Loucy (cell line): Measurements from ENCODE around the gene SLC26A2.

Source experiments
- H2AFZ ChIP-seq: fragments of 200-600 bp; sonication (generic); 2 replicates; pipeline ENCODE4 v1.6.0; 2016; ENCODE audit warnings: antibody characterized with exemption, mild to moderate bottlenecking, low read length, moderate library complexity
- H3F3A ChIP-seq: fragments of 200-600 bp; 2 replicates; pipeline ENCODE4 v1.6.0; 2016; ENCODE audit warnings: antibody characterized with exemption, low read depth, mild to moderate bottlenecking
- H3K27me3 ChIP-seq: fragments of 200-600 bp; sonication (generic); 2 replicates; pipeline ENCODE4 v1.6.1; 2014; ENCODE audit warnings: low read length, mild to moderate bottlenecking; ENCODE audit not compliant: insufficient read depth, poor library complexity, severe bottlenecking
- H3K36me3 ChIP-seq: fragments of 200-600 bp; sonication (generic); 2 replicates; pipeline ENCODE4 v1.6.1; 2016; ENCODE audit warnings: low read length; ENCODE audit not compliant: insufficient read depth
- H3K4me1 ChIP-seq: fragments of 200-600 bp; sonication (generic); 2 replicates; pipeline ENCODE4 v1.5.1; 2014; ENCODE audit warnings: low read length, mild to moderate bottlenecking; ENCODE audit not compliant: insufficient read depth, poor library complexity, severe bottlenecking
- H3K4me2 ChIP-seq: fragments of 200-600 bp; sonication (generic); 2 replicates; pipeline ENCODE4 v1.6.0; 2014; ENCODE audit warnings: antibody characterized with exemption, low read length, low read depth, mild to moderate bottlenecking; ENCODE audit not compliant: poor library complexity, severe bottlenecking
- H3K4me3 ChIP-seq: fragments of 200-600 bp; sonication (generic); 2 replicates; pipeline ENCODE4 v1.5.1; 2014; ENCODE audit warnings: low read length, mild to moderate bottlenecking, mixed read lengths; ENCODE audit not compliant: poor library complexity, severe bottlenecking
- H3K79me2 ChIP-seq: fragments of 200-600 bp; sonication (generic); 2 replicates; pipeline ENCODE4 v1.6.1; 2014; ENCODE audit warnings: low read length; ENCODE audit not compliant: insufficient read depth
- H3K9ac ChIP-seq: fragments of 200-600 bp; sonication (generic); 2 replicates; pipeline ENCODE4 v1.6.0; 2014; ENCODE audit warnings: mild to moderate bottlenecking, low read depth, low read length, moderate library complexity; ENCODE audit not compliant: poor library complexity, severe bottlenecking
- H3K9me2 ChIP-seq: fragments of 200-600 bp; sonication (generic); replicated peaks from 2 replicates; pipeline ENCODE4 v1.6.1; 2016; ENCODE audit warnings: low read depth, low read length, mixed read lengths
- H3K9me3 ChIP-seq: fragments of 200-600 bp; sonication (generic); 2 replicates; pipeline ENCODE4 v1.6.1; 2014; ENCODE audit warnings: mild to moderate bottlenecking, antibody characterized with exemption, low read length, low read depth; ENCODE audit not compliant: insufficient read depth
- H4K20me1 ChIP-seq: fragments of 200-600 bp; sonication (generic); 2 replicates; pipeline ENCODE4 v1.6.0; 2014; ENCODE audit warnings: antibody characterized with exemption, low read length, mild to moderate bottlenecking; ENCODE audit not compliant: insufficient read depth, poor library complexity, severe bottlenecking
- EZH2phosphoT487 ChIP-seq: fragments of 200-600 bp; IDR thresholded peaks from 2 replicates; pipeline ENCODE4 v1.6.1; 2018; ENCODE audit warnings: antibody characterized with exemption, mild to moderate bottlenecking, moderate library complexity, borderline replicate concordance
- TF ChIP-seq, protein P1 (sequence below): fragments of 200-600 bp; sonication (generic); conservative IDR thresholded peaks from 2 replicates; pipeline ENCODE4 v1.5.1; 2014; ENCODE audit warnings: mild to moderate bottlenecking, antibody characterized with exemption, low read length

Gene SLC26A2

DNA sequence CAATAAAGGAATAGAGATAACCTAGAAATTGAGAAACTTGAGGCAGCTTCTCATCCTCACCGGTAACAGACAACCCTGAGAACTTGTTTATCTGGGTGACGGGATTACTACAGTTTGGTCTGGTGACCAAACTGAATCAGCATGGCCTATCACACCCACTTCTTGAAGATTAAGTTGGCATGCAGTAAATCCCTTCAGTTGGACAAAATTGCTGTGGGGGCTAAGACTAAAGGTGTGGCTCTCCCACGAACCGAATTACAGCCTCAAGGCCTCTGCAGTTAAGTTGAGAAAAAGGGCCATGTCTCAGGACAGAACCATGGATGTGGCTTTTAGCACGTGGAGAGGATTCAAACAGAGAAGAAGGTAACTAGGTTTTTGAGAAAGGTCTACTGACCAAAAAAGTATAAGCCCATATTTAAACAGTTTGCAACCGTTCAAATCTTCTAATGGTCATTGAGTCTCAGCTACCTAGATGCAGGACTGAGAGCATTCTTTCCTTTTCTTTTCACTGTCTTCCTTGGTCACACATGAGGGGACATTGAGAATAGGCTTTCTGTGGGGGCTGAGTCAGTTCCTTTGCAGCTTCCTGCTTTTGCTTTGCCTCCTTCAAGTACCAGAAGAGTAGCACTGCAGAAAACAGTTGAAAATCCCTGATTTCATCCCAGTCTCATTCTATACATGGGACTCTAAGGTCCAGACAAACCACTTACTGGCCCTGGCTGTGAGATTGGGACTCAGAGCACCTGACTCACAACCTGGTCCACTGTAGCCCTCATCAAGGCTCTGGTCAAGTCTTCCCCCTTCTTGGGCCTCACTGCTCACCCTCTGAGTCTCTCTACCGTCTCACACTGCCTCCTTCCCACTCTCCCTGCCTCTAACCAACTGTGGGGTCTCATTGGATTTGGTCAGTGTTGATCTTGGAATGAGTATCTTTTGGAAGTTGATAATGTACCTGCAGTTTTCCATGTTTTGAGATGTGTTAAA, 46.8 kb upstream of the SLC26A2 start:
- H3K27me3 ChIP-seq: no peaks in the 10 kb centered on the region
- TF ChIP-seq, protein P1, sequence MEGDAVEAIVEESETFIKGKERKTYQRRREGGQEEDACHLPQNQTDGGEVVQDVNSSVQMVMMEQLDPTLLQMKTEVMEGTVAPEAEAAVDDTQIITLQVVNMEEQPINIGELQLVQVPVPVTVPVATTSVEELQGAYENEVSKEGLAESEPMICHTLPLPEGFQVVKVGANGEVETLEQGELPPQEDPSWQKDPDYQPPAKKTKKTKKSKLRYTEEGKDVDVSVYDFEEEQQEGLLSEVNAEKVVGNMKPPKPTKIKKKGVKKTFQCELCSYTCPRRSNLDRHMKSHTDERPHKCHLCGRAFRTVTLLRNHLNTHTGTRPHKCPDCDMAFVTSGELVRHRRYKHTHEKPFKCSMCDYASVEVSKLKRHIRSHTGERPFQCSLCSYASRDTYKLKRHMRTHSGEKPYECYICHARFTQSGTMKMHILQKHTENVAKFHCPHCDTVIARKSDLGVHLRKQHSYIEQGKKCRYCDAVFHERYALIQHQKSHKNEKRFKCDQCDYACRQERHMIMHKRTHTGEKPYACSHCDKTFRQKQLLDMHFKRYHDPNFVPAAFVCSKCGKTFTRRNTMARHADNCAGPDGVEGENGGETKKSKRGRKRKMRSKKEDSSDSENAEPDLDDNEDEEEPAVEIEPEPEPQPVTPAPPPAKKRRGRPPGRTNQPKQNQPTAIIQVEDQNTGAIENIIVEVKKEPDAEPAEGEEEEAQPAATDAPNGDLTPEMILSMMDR: no peak
- no peak for TF ChIP-seq EZH2phosphoT487

GRCh38 chr5:149915392-149916260, 44.9 kb upstream of the SLC26A2 start:
- Histone ChIP-seq H3K36me3 (no peaks in the 10 kb centered on the region), H3K9me3 (no peaks in the 10 kb centered on the region), H3K4me3 (no peak overlapping the region), H3K9me2 (no peaks in the 10 kb centered on the region), H2AFZ (peak overlapping the region; percentile 34; the same call in 1 of the 2 replicates), H3K27me3 (no peaks in the 10 kb centered on the region), H4K20me1 (no peaks in the 10 kb centered on the region), H3K4me2 (no peak overlapping the region), H3K4me1 (peaks cover 16% of the 10 kb centered on the region), H3F3A (no peaks in the 10 kb centered on the region), H3K9ac (no peak overlapping the region), H3K79me2 (no peaks in the 10 kb centered on the region)
- TF ChIP-seq, protein P1: no peak
- no peak for TF ChIP-seq EZH2phosphoT487

More for the DNA sequence above, 46.8 kb upstream of the SLC26A2 start:
- peak overlapping the region; percentile 19 for H3K9ac ChIP-seq
- H3K9me3 ChIP-seq: no peaks in the 10 kb centered on the region
- H3K4me2 ChIP-seq: peak overlapping the region; percentile 49
- H3F3A ChIP-seq: no peaks in the 10 kb centered on the region
- H3K9me2 ChIP-seq: no peaks in the 10 kb centered on the region
- no peaks in the 10 kb centered on the region for H3K36me3 ChIP-seq
- H3K4me1 ChIP-seq: peaks cover 16% of the 10 kb centered on the region
- peak overlapping the region; percentile 9 for H3K4me3 ChIP-seq
- no peaks in the 10 kb centered on the region for H4K20me1 ChIP-seq
- H2AFZ ChIP-seq: peak overlapping the region; percentile 93
- no peaks in the 10 kb centered on the region for H3K79me2 ChIP-seq

DNA sequence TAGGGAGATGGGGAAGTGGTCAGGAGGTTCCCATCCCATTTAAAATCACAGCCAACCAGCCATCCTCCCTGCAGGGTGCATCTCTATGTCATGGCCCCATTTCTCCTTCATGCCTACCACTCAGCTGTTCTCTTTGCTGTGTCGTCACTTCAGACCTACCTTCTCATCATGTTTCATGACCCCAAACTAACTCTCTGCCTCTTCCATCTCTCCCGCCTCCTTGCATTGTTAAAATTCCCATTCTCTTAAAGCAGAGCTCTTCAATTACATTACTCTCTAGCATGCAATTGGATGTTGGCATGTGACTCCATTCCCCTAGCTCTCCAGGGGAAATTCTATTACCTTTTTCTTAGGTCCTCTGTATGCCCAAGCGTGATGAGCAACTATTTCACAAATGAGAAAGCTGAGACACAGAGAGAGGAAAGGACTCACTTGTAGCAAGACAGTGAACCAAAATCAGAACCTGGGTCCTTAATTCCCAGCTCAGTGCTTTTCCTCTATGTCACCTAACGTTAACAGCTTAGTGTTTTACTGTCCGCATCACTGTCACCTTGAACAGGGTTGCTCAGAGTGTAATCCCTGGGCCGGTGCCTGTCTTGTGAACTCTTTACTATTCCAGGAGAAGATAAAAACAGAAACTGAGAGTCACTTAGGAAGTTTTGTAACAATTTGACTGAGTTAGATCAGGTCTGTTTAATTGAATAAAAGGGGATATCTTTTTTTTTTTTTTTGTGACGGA, 44.1 kb upstream of the SLC26A2 start:
- peaks cover 16% of the 10 kb centered on the region for H3K4me1 ChIP-seq
- no peak for TF ChIP-seq EZH2phosphoT487
- TF ChIP-seq, protein P1: no peak

More for the DNA sequence above, 44.1 kb upstream of the SLC26A2 start:
- Histone ChIP-seq H3K27me3 (no peaks in the 10 kb centered on the region), H3K9me3 (no peaks in the 10 kb centered on the region), H2AFZ (no peak overlapping the region), H3K4me3 (no peak overlapping the region), H3K9me2 (no peaks in the 10 kb centered on the region), H3K36me3 (no peaks in the 10 kb centered on the region), H3K4me2 (no peak overlapping the region), H3K79me2 (no peaks in the 10 kb centered on the region), H3K9ac (no peak overlapping the region), H3F3A (no peaks in the 10 kb centered on the region), H4K20me1 (no peaks in the 10 kb centered on the region)
